Left lung (tissue), 10 donors: ENCODE measurements around the gene PRLHR. TPM values are rescaled to one million over a fixed set of nuclear protein-coding genes. Genes with fewer than 3 reads are reported as not detected.
A peak's percentile ranks its signal among the peaks of the same experiment; 100 is the strongest.

Experiments used
- ATAC-seq: fragments of 200-7000 bp; cut with Tn5 transposase; one replicate; pipeline ENCODE4 v1.9.1; 2020; ENCODE audit warnings: moderate library complexity
- DNase-seq, 4 donors: peaks; one replicate each; pipeline ENCODE4 v3.0.0-alpha.2; 2013 to 2020
- H3K27ac ChIP-seq, 2 donors: fragments of 200-600 bp; sonication (generic) in 1 of 2; one replicate each; pipeline versions ENCODE4 v1.5.0 to v1.8.0; 2020 to 2021
- H3K27me3 ChIP-seq, 2 donors: fragments of 200-600 bp; sonication (generic) in 1 of 2; one replicate each; pipeline versions ENCODE4 v1.5.0 to v1.8.0; 2020 to 2021
- H3K36me3 ChIP-seq, 2 donors: fragments of 200-600 bp; sonication (generic) in 1 of 2; one replicate each; pipeline versions ENCODE4 v1.5.0 to v1.8.0; 2020 to 2021
- H3K4me1 ChIP-seq, 2 donors: fragments of 200-600 bp; one replicate each; pipeline ENCODE4 v1.8.0; 2021
- H3K4me3 ChIP-seq, 2 donors: fragments of 200-600 bp; sonication (generic) in 1 of 2; one replicate each; pipeline versions ENCODE4 v1.5.0 to v1.8.0; 2020 to 2021; ENCODE audit warnings: mild to moderate bottlenecking in 1 of 2
- H3K9me3 ChIP-seq, 2 donors: fragments of 200-600 bp; sonication (generic) in 1 of 2; one replicate each; pipeline versions ENCODE4 v1.5.0 to v1.8.0; 2020 to 2021
- CTCF ChIP-seq, 2 donors: fragments of 200-600 bp; sonication (generic) in 1 of 2; IDR thresholded peaks; one replicate each; pipeline versions ENCODE4 v1.5.0 to v1.8.0; 2021; ENCODE audit warnings: antibody characterized with exemption in 2 of 2
- intact Hi-C, 2 donors: fragments of 100-400 bp; cut with DNase I; formaldehyde crosslinking; loops; one replicate each; pipeline versions ENCODE4 v1.11.2 to v1.14.2; 2022
- polyA plus RNA-seq, 6 donors: library from polyadenylated mRNA; unstranded; fragments of 120-200 nt; gene quantifications; one replicate each; pipeline ENCODE4 v1.2.1, GENCODE V29; 2013; ENCODE audit not compliant: insufficient read length in 6 of 6
- total RNA-seq, 2 donors: library from RNA; stranded (reverse); fragmentation: NEBNext Ultra II Directional; extraction: Animal tissue kit (Norgen Biotek cat#: 25700); gene quantifications; one replicate each; pipeline ENCODE4 v1.2.1, GENCODE V29; 2021
- donor health status: DM: no; HTN: yes; CAD: no.
- donor health status: DM: no; HTN: no; CAD: no.

Gene PRLHR
- total and polyA plus RNA-seq, 8 donors = 0.03 to 0.08 (median 0.04) TPM; not detected in 2

GRCh38 chr10:118568327-118568848 lies 27.1 kb downstream of the PRLHR start:
- intact Hi-C loops = loop anchor here in 1 of 2 donors (5.0 kb wide), 1 partner anchor 154 kb away; no protein-coding TSS in a partner anchor
- no peak overlapping the region for H3K27ac ChIP-seq
- peaks cover 0 to 3% of the 10 kb centered on the region in 2 donors for H3K4me1 ChIP-seq
- no peaks in the 10 kb centered on the region for H3K27me3 ChIP-seq
- TF ChIP-seq CTCF (IDR thresholded peaks at IDR 0.05) = peak; percentile 53 to 79
- H3K36me3 ChIP-seq = no peaks in the 10 kb centered on the region
- H3K4me3 ChIP-seq = no peak overlapping the region
- peak in 2 of 4 donors; percentile 57 to 75 for DNase-seq
- peak; percentile 81 for ATAC-seq
- no peaks in the 10 kb centered on the region for H3K9me3 ChIP-seq

GRCh38 chr10:118567701-118568248 lies 27.7 kb downstream of the PRLHR start:
- Histone ChIP-seq H3K36me3 (no peaks in the 10 kb centered on the region), H3K27ac (no peak overlapping the region), H3K27me3 (no peaks in the 10 kb centered on the region), H3K9me3 (no peaks in the 10 kb centered on the region), H3K4me1 (peaks cover 0 to 3% of the 10 kb centered on the region in 2 donors), H3K4me3 (no peak overlapping the region)
- ATAC-seq = no peak
- DNase-seq = no peak
- intact Hi-C loops = loop anchor here in 1 of 2 donors (5.0 kb wide), 1 partner anchor 155 kb away; no protein-coding TSS in a partner anchor
- TF ChIP-seq CTCF (IDR thresholded peaks at IDR 0.05) = no peak

- H3K27me3 ChIP-seq = no peaks in the 10 kb centered on the region
- DNase-seq = no peak
- H3K4me1 ChIP-seq = peaks cover 0 to 3% of the 10 kb centered on the region in 2 donors
- H3K36me3 ChIP-seq = no peaks in the 10 kb centered on the region
- H3K27ac ChIP-seq = no peak overlapping the region
- no peak for ATAC-seq
- intact Hi-C loops = loop anchor here in 1 of 2 donors (5.0 kb wide), 1 partner anchor 155 kb away; no protein-coding TSS in a partner anchor
- H3K9me3 ChIP-seq = no peaks in the 10 kb centered on the region
- TF ChIP-seq CTCF (IDR thresholded peaks at IDR 0.05) = no peak
- no peak overlapping the region for H3K4me3 ChIP-seq
Measured at GRCh38 chr10:118566911-118567310, 28.5 kb downstream of the PRLHR start.

GRCh38 chr10:118565301-118566075 lies 30.0 kb downstream of the PRLHR start:
- H3K27ac ChIP-seq = no peak overlapping the region
- no peaks in the 10 kb centered on the region for H3K36me3 ChIP-seq
- DNase-seq (no peak), ATAC-seq (no peak)
- peaks cover 0 to 3% of the 10 kb centered on the region in 2 donors for H3K4me1 ChIP-seq
- TF ChIP-seq CTCF (IDR thresholded peaks at IDR 0.05) = no peak
- no peaks in the 10 kb centered on the region for H3K27me3 ChIP-seq
- no peaks in the 10 kb centered on the region for H3K9me3 ChIP-seq
- no peak overlapping the region for H3K4me3 ChIP-seq
- intact Hi-C loops = loop anchor here in 1 of 2 donors (5.0 kb wide), 1 partner anchor 157 kb away; no protein-coding TSS in a partner anchor

- TF ChIP-seq CTCF (IDR thresholded peaks at IDR 0.05) = no peak
- intact Hi-C loops = loop anchor here in 1 of 2 donors (5.0 kb wide), 1 partner anchor 158 kb away; no protein-coding TSS in a partner anchor
- Histone ChIP-seq H3K4me1 (peaks cover 0 to 3% of the 10 kb centered on the region in 2 donors), H3K9me3 (no peaks in the 10 kb centered on the region), H3K27ac (no peak overlapping the region), H3K4me3 (no peak overlapping the region), H3K36me3 (no peaks in the 10 kb centered on the region), H3K27me3 (no peaks in the 10 kb centered on the region)
- ATAC-seq (no peak), DNase-seq (peak in 2 of 4 donors; percentile 13 to 45)
Measured at GRCh38 chr10:118564652-118565051, 30.8 kb downstream of the PRLHR start.
